H54 (cell line): ENCODE data around the gene COL6A5.
"Not testable (repeated sequence)": the region's sequence is repeated elsewhere in the genome, so short reads cannot be mapped to it uniquely, and the experiment has no call there.

Source experiments
- DNase-seq: peaks from one replicate; pipeline ENCODE4 v3.0.0; 2011; ENCODE audit warnings: low spot score, mixed read lengths; ENCODE audit not compliant: insufficient read length
- FAIRE-seq: peaks from 3 replicates; lab custom pipeline; 2011; peaks lifted over from hg19 to GRCh38; lab: Jason Lieb, UNC
- POLR2A ChIP-seq: IDR thresholded peaks from 2 replicates; pipeline ENCODE4 v1.6.1; 2011; ENCODE audit warnings: low read depth, mild to moderate bottlenecking, low read length

COL6A5 gene

DNA sequence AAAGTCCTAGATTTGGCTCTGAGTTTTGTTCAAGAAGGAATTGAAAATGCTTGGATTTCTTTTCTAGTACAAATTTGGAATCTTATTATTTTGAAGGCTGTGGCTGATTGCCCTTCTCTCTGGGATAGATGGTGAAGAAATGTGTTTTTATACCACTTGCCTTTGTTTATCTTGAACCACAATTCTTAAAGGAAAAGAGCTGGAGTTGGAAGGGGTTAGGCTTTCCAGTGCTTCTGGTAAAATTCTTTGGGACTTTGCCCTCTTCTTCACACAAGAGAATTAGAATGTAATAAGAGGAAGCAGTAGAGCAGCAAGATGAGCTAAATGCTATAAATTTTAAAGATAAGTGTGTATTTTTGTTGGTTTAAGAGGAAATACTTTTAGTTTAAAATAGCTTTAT is 65.8 kb downstream of the COL6A5 start:
- no peak for TF ChIP-seq POLR2A
- no peak for FAIRE-seq
- no peak for DNase-seq

DNA sequence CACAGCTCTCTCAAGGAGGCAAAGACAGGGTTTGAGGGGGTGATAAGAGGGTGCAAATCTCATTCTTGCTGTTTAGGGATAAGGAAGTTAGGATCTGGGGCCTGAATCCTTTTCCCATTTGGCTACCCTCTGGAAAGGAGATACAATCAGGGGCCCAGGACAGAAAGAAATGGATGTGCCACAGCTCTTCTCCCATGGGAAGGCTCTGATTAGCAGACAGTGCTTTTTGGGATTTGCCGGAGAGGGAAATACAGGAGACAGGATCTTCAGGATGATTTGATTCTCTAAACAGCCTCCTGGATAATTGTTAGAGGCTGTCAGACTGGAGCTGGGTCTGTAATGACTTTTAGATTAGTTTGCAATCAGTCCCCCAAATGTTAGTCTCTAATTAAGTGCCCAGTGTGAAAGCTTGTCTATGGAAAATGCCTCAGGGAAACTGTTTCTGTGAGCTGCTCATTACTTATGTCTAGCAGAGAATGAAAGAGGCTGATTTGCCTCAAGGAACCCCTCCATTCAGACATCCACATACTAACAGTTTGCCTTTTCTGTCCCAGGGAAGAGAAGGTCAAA is 67.6 kb downstream of the COL6A5 start:
- DNase-seq = no peak
- FAIRE-seq = no peak
- no peak for TF ChIP-seq POLR2A

- no peak for TF ChIP-seq POLR2A
- FAIRE-seq = no peak
These were observed 69.0 kb downstream of the COL6A5 start for GRCh38 chr3:130414457-130414856.

DNA sequence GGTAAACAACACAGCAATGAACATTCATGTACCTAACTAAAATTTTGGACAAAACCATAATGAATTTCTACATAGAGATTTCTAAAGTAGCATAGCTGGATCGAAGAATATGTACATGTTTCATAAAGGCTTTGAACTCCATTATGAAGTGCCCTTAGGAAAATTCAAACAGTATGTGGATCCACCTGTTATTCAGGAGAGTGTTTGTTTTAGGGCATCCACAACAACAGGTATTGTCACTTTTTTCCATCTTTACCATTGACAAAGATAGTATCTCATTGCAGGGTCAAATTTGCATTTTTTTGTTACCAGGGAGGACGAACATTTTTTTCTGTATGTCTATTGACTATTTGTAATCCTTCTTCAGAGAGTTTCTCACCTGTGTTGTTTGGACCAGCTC is 75.0 kb downstream of the COL6A5 start:
- DNase-seq (no peak), FAIRE-seq (no peak)
- TF ChIP-seq POLR2A = no peak

More at GRCh38 chr3:130414457-130414856, 69.0 kb downstream of the COL6A5 start:
- no peak for DNase-seq

- DNase-seq = no peak
- TF ChIP-seq POLR2A = no peak
- no peak for FAIRE-seq
These were observed 77.6 kb downstream of the COL6A5 start for GRCh38 chr3:130423064-130423463.

- TF ChIP-seq POLR2A = no peak
- no peak for DNase-seq
- FAIRE-seq = no peak
These were observed 79.4 kb downstream of the COL6A5 start for GRCh38 chr3:130424837-130425236.

DNA sequence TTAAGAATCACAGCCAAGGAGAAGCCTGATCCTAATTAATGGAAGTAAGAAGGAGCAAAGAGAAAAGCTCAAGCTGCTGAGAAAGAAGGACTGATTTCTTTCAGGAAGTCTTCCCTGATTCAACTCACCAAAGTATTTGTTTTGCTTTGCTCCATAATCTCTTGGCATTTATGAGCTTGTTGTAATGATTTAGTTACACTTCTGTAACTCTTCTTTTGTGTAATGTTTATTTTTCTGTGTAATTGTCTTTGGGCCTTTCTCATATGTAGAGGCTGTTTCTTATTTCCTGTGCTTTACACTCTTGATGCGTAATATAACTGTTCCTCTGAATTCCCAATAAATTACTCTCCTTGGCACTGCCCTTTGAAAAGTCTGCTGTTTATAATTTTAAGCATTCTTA is 80.0 kb downstream of the COL6A5 start:
- TF ChIP-seq POLR2A = no peak
- no peak for FAIRE-seq
- no peak for DNase-seq

DNA sequence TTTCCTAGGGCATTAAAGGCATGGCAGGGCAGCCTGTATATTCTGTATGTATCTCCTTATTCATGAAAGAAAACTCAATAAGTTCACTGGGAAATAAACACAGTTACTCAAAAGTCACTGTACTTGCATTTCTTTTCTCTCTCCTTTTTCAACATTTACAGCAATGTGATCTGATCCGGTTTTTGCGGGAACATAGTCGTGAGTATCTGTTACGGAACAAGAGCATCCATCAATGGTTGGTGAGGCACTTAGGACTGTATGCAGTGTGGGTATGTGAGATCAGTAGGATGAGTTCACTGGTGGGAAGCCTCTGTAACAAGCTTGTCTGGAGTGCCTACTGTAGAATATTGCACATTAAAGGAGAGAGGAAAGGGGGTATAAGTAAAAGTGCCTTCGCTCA is 80.7 kb downstream of the COL6A5 start:
- TF ChIP-seq POLR2A = no peak
- FAIRE-seq (no peak), DNase-seq (no peak)

GRCh38 chr3:130428871-130429712 is 83.6 kb downstream of the COL6A5 start:
- TF ChIP-seq POLR2A = no peak
- no peak for FAIRE-seq
- DNase-seq = no peak

GRCh38 chr3:130429713-130430023 is 84.2 kb downstream of the COL6A5 start:
- TF ChIP-seq POLR2A = no peak
- no peak for FAIRE-seq

GRCh38 chr3:130430266-130430665 is 84.8 kb downstream of the COL6A5 start:
- FAIRE-seq = no peak
- no peak for TF ChIP-seq POLR2A

More at GRCh38 chr3:130429713-130430023, 84.2 kb downstream of the COL6A5 start:
- DNase-seq = no peak

GRCh38 chr3:130432086-130432485 is 86.6 kb downstream of the COL6A5 start:
- not testable (repeated sequence) for DNase-seq, FAIRE-seq

More at GRCh38 chr3:130430266-130430665, 84.8 kb downstream of the COL6A5 start:
- DNase-seq = no peak

- no peak for FAIRE-seq
- no peak for DNase-seq
- no peak for TF ChIP-seq POLR2A
These were observed 87.8 kb downstream of the COL6A5 start for GRCh38 chr3:130433306-130433705.

DNA sequence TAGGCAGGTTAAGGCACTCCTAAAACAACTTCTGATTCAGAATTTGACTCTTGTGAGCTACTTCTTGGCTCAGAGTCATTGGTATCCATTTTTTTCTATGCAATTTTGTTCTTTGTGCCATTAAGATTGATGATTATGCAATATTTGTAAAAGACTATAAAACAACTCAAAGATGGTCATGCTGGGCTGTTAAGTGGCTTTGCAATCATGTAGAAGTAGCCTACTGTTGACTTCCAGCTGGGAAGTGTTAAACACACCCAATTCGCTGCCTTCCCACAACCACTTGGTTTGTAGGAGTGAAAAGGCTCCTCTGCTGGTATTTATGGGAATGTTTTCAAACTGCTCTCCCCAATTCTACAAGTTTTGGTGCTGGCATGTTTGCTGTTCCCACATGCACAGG is 96.8 kb downstream of the COL6A5 start:
- TF ChIP-seq POLR2A = no peak
- no peak for FAIRE-seq
- no peak for DNase-seq

GRCh38 chr3:130446840-130447239 is 101.4 kb downstream of the COL6A5 start:
- not testable (repeated sequence) for FAIRE-seq, DNase-seq

DNA sequence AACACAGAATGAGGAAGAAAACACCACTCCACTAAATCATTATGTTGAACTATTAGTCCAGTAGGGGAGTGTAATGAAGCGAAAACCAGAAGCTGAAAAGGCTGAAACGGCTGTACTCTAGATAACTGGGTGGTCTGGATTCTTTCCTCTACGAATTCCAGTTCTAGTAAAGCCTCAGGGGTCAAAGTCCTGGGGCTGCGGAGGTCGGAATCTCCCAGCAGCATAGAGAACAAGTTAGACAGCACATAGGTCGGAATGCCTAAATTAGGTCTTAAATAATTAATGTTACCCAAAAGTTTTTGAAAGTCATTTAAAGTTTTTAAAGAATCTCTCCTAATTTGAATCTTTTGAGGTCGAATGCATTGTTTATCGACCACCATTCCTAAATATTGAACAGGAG is 102.7 kb downstream of the COL6A5 start:
- FAIRE-seq, DNase-seq: not testable (repeated sequence)
